GM12878 (cell line): Measurements from ENCODE around the gene IKZF1.

ENCODE experiments used
- CBX3 ChIP-seq: fragments of 200-600 bp; sonication (generic); IDR thresholded peaks from 2 replicates; pipeline ENCODE4 v1.6.1; 2016; ENCODE audit warnings: low read depth, borderline replicate concordance
- RAD51 ChIP-seq: fragments of 450-650 bp; IDR thresholded peaks from 2 replicates; pipeline ENCODE4 v1.6.1; 2016; ENCODE audit warnings: moderate library complexity, mild to moderate bottlenecking, inconsistent platforms
- TAF1 ChIP-seq: IDR thresholded peaks from 2 replicates; pipeline ENCODE4 v1.6.1; 2011; ENCODE audit warnings: mild to moderate bottlenecking, low read depth, low read length, borderline replicate concordance
- TF ChIP-seq, protein P1 (sequence below), 3 experiments: IDR thresholded peaks in 2 of 3; conservative IDR thresholded peaks in 1 of 3; 2 replicates each; pipeline ENCODE4 v1.5.1; 2011; ENCODE audit warnings: low read depth in 3 of 3, low read length in 3 of 3, mild to moderate bottlenecking in 3 of 3, control low read depth in 2 of 3, moderate library complexity in 2 of 3, inconsistent platforms in 1 of 3, mixed read lengths in 1 of 3; ENCODE audit not compliant: control insufficient read depth in 2 of 3, insufficient read depth in 1 of 3; ENCODE audit errors: extremely low read depth in 1 of 3
- TF ChIP-seq, protein P2 (sequence below): fragments of 450-650 bp; IDR thresholded peaks from 2 replicates; pipeline ENCODE4 v1.6.1; 2018; ENCODE audit warnings: mild to moderate bottlenecking, low read depth, moderate library complexity; ENCODE audit not compliant: partially characterized antibody

DNA sequence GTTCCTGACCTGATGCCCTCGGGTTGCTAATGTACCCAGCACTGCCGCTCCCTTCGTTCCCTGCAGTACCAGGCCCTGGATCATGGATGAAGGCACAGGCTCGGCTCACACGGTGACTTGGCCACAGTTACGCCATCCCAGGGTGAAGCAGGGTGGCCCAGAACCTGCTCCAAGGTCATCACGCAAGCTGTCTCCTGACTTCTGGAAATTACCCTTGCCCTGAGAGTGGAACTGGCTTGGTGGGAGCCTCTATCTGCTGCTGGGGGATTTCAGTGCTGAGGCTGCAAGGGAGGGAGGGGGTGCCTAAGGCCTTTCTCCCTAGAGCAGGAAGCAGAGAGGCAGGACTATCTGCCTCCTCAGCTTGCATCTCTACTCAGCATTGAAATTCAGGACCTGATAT is 109.0 kb downstream of the IKZF1 start:
- TF ChIP-seq TAF1 (no peak), CBX3 (no peak), RAD51 (no peak)
- TF ChIP-seq, protein P1, sequence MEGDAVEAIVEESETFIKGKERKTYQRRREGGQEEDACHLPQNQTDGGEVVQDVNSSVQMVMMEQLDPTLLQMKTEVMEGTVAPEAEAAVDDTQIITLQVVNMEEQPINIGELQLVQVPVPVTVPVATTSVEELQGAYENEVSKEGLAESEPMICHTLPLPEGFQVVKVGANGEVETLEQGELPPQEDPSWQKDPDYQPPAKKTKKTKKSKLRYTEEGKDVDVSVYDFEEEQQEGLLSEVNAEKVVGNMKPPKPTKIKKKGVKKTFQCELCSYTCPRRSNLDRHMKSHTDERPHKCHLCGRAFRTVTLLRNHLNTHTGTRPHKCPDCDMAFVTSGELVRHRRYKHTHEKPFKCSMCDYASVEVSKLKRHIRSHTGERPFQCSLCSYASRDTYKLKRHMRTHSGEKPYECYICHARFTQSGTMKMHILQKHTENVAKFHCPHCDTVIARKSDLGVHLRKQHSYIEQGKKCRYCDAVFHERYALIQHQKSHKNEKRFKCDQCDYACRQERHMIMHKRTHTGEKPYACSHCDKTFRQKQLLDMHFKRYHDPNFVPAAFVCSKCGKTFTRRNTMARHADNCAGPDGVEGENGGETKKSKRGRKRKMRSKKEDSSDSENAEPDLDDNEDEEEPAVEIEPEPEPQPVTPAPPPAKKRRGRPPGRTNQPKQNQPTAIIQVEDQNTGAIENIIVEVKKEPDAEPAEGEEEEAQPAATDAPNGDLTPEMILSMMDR (IDR thresholded peaks at IDR 0.05 in 2 of 3, conservative IDR thresholded peaks at IDR 0.05 in 1 of 3; ENCODE audit: control insufficient read depth in 2 of 3, extremely low read depth in 1 of 3, insufficient read depth in 1 of 3, low read depth in 3 of 3, low read length in 3 of 3): no peak
- TF ChIP-seq, protein P2, sequence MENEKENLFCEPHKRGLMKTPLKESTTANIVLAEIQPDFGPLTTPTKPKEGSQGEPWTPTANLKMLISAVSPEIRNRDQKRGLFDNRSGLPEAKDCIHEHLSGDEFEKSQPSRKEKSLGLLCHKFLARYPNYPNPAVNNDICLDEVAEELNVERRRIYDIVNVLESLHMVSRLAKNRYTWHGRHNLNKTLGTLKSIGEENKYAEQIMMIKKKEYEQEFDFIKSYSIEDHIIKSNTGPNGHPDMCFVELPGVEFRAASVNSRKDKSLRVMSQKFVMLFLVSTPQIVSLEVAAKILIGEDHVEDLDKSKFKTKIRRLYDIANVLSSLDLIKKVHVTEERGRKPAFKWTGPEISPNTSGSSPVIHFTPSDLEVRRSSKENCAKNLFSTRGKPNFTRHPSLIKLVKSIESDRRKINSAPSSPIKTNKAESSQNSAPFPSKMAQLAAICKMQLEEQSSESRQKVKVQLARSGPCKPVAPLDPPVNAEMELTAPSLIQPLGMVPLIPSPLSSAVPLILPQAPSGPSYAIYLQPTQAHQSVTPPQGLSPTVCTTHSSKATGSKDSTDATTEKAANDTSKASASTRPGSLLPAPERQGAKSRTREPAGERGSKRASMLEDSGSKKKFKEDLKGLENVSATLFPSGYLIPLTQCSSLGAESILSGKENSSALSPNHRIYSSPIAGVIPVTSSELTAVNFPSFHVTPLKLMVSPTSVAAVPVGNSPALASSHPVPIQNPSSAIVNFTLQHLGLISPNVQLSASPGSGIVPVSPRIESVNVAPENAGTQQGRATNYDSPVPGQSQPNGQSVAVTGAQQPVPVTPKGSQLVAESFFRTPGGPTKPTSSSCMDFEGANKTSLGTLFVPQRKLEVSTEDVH: no peak
